GM18502 (cell line): ENCODE data around the gene FRMD3.
"Not testable (repeated sequence)": the region's sequence is repeated elsewhere in the genome, so short reads cannot be mapped to it uniquely, and the experiment has no call there.

Experiments
- ATAC-seq: cut with Tn5 transposase; IDR thresholded peaks from one replicate; pipeline ENCODE4 v1.9.1; 2021; ENCODE audit warnings: mild to moderate bottlenecking; ENCODE audit not compliant: unreplicated experiment, poor library complexity

The FRMD3 gene

DNA sequence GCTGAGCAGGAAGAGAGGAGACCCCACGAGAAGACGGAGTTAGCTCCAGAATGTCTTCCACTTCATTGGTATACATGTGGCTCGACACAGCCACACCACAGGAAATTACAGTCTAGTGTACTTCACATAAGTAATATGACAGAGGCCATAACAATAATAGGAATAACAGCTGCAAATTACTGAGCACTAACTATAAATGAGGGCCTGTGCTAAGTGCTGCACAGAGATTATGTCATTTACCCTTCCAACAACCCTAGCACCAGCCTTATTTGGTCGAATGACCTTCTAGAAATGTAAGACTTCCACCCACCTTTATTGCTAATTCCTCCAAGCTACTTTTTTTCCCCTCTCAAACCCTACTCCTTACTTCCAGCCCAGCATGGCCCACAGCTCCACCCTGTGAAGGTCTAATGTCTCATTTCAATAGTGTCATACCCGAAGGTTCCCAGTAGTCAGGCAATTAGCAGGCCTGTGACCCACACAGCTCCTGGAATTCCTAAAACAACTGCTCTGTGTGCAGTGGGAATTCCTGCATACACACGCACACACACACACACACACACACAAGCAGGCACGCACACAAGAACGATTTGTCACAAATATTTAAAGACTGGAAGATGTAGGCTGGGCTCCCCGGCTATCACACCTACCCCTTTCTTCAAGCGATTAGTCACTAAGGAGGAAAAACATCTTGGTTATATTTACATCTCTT is 134.5 kb downstream of the FRMD3 start:
- no peak for ATAC-seq

DNA sequence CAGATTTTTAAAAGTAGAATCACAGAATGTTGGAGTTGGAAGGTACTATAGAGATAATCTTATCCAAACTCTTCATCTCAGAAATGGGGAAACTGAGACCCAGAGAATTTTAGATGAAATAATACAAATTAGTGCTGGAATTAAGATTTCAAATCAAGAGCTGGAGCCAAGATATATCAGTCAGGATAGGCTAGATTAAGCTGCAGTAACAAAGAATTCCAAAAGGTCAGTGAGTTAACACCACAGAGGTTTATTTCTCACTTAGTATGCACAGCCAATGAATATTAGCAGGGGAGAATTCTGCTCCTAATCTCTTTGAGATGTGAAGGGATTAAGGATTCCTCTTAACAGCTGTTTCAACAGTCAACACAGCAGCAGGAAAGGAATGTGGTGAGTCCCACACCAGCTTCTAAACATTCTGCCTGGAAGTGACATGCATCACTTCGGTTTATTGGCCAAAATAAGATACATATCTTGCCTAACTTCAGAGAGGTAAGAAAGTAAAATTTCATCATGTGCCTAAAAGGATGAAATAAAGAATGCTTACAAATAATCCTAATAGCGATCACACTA is 136.8 kb downstream of the FRMD3 start:
- ATAC-seq, result no peak

DNA sequence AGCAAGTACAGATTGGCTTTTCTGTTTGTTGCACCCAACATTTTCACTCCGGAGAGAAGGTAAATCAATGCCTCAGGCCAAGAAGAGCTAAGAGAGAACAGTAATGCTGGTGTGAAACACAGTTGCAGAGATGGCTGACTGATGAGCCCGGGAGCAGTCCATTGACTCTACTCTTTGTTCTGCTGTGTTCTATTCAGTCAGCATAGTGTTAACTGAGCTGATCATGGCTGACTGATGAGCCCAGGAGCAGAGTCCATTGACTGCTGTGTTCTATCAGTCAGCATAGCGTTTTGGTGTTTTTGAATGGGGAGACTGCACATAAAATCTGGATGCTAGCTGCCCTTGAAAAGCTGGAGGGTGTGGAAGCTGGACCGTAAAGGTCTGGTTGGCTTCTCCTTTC is 141.4 kb downstream of the FRMD3 start:
- no peak for ATAC-seq

DNA sequence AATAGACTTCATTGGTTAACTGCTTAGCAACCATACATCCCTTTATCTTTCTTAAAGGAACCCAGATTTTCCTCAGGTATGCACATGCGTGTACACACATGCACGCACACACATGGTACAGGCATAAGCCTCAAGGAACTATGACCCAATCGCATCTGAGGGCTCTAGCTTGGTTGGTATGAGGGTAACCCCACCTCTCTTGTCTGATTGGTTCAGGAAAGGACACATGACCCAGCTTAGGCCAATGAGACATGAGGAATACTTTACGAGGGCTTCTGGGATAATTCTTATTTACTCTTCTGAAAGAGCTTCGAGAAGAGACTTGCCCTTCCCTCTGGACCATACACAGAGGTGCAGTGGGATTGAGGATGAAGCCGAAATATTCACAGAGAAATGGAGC is 141.9 kb downstream of the FRMD3 start:
- no peak for ATAC-seq

DNA sequence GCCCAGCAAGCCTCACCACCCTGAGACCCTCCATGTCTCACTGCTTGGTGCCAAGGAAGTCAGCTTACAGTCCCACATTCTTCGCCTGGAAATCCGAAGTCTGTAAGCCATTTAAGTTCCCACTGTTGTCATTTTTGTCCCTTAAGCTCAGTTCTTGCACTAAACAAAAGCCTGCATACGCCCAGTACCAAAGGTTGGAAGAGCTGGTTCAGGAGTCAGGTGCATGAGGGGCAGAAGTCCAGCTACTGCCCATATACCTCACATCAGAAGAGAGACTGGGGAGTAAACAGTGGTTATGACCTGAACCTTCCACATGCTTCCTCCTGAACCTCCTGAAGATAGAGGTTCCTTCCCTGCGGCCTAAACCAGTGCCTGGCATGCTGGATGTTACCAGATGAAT is 146.0 kb downstream of the FRMD3 start:
- no peak for ATAC-seq

DNA sequence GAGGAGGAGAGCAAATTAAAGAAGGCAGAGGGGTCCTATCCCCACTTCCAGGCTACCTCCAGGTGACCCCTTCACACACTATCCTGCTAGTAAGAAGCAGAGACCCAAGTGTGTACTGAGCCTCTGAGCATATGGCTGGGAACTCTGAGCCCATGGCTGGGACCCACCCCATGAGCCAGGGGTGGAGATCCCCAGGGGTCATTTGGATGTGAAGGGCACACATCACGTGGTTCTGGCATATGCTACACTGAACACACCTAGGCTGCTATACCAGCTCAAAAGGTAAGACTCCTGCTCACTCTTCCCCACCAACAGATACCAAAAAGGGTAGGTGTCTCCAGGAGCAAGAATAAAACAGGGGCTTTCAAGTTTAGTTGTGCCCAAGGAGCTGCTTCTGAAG is 149.9 kb downstream of the FRMD3 start:
- no peak for ATAC-seq

DNA sequence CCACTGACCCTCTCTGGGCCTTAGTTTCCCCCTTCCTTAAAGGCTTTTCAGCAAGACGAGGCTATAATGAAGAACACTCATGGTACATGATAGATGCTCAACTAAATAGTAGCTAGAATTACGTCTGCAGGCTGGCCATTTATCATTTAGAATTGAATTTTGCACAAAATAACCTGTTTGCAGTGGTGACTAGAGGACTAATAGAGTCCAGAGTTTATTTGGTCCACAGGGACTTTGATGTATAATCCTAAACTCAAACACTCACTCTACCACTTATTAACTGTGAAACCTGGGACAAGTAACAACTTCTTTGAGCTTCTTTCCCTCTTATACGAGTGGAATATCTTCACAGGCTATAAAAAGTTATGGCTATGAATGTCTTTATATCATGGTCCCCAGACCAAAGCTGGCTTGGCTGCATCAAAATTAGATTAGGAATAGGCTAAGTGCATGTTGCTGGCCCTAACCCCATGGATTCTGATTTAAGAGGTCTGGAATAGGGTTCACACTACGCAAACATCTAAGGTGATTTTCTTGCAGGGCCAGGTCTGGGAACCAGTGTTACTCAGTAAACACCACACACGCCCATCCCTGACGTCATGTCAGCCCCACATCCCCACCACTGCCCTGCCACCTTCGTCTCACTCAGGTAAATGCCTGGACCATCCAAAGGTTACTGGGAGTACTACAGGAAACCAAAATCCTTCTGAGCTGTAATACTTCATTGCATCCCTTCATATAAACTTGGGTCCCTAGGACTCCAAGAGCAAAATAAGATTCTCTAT is 150.6 kb downstream of the FRMD3 start:
- ATAC-seq, result no peak

DNA sequence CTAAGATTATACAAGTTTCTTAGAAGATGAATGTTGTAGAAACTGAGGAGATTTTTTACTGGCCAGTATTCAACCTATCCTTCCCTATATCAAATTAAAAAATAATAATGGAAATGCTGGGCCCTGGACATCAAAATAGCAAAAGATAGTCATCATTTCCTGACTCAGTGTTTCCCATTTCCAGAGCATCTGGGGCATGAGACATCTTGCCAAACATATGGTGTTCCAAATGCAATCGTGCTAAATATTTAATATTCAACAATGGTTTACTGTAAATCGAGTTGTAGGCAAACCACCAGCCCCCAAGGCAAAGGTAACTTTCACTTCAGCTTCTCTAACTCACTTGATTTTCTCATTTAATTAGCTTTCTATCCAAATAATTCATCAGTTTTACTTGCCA is 152.9 kb downstream of the FRMD3 start:
- ATAC-seq, result no peak

DNA sequence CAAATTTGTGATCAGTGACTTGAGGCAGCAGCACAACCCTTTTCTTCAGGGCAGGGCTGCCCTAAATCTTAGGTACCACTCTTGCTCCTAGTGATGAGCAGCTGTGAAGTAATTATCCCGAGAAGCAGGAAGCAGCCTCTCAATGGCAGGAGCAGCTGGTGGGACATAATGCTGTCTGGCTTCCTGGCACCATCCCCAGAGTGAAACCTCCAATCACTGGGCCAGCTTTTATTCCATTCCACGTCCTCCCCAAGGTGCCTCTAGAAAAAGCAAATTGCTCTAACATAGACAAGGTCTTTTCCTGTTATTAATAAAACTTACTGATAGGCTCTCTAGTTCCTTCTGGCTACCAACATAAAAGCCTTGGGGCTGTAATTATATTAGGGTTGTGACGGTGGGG is 154.0 kb downstream of the FRMD3 start:
- no peak for ATAC-seq

DNA sequence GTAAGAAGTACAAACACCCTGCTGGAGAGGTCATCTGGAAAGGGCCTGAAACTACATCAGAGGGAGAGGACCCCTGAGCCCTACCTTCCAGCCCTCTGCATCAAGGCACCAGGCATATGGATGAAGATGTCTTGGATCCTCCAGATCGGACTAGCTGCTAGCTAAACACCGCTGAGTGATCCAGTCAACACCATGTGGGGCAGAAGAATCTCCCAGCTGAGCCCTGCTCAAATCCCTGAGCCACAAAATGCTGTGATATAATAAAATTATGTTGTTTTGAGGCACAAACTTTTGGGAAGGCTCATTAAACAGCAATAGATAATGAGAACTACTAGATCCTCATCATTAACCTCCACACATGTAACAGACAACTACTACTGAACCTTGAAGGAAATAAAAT is 155.2 kb downstream of the FRMD3 start:
- no peak for ATAC-seq

DNA sequence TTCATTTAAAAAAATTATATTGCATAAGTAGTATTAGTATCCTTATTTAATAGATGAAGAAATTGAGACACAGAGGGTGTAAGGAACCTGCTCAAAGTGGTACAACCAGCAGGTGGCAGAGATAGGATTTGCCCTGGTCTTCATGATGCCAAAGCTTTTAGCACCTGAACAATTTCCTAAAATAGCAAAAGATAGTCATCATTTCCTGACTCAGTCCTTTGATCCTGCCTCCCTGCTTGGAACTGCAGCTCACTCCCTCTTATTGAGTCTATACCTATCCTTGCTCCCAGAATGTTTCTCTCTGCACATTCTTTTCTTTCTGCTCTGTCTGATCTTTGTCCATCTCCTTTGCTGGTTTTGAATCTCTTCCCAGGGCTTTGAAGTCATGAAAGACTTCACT is 155.8 kb downstream of the FRMD3 start:
- ATAC-seq, result no peak

DNA sequence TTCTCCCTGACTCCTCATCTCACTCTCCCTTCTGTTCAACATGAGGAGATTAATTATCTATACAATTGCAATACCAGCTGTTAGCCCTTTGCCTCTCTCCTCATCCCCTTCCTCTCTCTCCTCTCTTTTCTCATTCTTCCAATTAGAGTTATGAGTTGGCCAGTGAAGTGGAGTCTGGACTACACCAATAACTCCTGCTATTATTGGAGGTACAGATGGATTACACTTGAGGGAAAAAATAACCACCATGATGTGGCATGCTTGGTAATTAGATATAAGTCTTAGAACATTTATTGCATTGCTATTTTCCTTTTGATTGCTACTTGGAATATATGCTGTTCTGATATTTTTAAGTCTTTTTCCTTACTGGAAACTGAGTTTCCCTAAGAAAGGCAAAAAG is 159.2 kb downstream of the FRMD3 start:
- ATAC-seq, result no peak

DNA sequence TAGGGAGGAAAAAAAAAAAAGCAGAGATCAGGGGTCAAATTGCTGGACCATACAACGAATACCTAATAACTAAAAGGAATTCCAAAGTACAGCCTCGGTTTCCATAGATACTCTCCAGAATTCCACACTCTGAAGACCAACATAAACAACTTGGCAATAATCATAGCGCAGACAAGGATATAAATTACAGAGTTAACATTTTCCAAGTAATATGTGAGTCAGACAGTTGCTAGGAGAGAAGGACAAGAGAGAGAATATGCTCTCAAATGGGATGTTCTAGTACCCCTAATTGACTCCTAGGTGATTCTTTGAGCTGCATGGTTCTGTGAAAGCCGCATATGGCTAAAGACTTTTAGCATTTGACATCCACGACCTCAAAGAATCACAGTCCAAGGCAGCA is 165.2 kb downstream of the FRMD3 start:
- ATAC-seq, result no peak

DNA sequence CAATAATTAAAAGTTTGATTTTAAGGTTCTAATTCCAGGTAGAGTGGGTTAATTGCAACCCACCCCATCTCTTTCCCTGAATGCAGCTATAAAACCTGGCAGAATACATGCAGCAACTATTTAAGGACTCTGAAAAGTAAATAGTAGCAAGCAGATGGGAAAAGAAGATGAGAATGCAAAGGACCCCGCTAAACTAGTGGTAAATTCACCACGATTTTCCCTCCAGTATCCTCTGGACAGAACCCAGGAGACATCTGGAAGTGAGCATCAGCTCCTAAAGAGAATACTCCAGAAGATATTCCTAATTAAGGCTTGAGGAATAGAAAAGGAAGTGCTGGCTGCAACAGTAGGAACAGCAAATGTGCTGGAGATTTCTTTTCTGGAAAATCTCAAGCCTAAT is 170.9 kb downstream of the FRMD3 start:
- no peak for ATAC-seq

DNA sequence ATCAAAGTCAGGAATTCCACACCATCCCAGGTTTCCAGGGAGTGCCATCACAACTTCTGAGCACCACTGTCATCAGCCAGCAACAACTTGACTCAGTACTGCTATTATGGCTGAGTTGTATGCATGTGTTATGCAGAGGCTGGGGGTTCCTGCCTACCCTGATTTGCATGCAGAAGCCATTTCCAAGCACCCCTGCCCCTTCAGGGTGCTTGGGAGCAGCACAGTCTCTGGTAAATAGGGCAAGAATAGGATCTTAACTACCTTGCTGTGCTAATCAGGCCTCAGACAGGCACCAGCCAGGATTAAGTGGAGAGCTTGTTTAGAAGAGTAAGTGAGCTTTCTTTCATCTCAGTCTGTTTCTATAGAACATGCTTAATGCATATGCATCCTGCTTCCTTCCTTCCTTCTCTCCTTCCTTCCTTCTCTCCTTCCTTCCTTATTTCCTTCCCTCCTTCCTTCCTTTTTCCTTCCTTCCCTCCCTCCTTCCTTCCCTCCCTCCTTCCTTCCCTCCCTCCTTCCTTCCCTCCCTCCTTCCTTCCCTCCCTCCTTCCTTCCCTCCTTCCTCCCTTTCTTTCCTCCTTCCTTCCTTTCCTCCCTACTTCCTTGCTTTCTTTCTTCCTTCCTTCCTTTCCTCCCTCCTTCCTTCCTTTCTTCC is 175.7 kb downstream of the FRMD3 start:
- no peak for ATAC-seq

DNA sequence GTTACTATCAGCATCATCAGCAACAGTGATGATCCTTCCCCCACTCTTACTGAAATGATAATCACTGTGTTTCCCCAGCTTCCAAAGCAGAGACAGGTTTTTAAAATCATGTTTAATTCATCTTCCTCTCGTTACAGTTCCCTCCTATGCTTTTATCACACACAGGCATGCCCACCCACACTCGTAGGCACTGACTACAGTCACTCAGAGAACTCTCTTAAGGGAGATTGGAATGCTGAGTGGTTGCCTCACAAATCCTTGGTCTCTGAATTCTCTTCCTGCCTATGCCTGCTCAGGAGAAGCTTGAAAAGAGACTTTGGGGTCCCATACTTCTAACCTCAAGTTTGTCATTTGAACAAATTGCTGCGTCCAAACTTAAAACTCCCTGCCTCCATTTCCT is 179.2 kb downstream of the FRMD3 start:
- no peak for ATAC-seq

DNA sequence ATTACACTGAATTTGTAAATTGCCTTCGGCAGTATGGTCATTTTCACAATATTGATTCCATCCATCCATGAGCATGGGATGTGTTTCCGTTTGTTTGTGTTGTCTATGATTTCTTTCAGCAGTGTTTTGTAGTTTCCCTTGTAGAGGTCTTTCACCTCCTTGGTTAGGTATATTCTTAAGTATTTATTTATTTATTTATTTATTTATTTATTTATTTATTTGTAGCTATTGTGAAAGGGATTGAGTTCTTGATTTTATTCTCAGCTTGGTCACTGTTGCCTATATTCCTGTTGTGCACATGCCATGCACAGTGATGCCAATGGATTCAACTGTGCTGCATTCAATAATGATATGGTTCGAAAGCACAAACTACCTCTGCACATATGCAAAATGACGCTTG is 179.7 kb downstream of the FRMD3 start:
- not testable (repeated sequence) for ATAC-seq

DNA sequence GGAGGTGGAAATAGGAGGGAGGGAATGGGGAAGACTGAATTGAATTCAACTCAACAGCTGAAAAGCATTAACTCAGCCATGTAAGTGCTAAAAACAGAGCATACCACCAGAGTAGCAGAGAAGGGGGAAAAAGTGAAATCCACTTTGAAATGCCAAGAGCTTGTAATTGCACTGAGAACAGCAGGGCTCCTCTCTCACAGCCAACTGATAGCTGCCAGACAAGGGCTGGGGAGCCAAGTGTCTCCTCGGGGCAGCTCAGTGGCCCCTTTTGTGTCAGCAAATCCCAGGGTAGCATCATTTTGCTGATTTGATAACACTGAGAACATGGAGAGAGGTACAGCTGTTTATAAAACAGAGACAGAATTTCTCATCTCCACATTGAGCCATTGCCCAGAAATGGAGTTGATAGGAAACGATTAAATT is 182.5 kb downstream of the FRMD3 start:
- no peak for ATAC-seq

DNA sequence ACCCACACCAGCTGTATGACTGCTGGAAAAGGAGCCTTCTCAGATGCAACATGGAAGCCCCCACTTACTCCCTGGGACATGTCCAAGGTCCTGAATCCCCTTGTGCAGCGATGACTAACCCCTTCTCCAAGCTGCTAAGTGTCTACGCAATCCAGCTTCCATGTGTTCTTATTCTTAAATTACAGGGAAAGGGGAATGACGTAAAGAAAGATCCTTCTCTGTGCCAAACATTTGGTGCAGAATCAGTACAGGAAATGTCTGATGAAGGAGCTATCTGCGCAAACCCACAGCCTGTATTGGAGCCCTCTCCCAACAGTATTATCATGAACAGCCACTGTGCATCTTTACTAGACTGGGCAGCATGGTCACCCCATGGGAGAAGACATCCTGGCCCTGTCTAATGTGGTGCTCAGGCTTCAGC is 183.2 kb downstream of the FRMD3 start:
- no peak for ATAC-seq

DNA sequence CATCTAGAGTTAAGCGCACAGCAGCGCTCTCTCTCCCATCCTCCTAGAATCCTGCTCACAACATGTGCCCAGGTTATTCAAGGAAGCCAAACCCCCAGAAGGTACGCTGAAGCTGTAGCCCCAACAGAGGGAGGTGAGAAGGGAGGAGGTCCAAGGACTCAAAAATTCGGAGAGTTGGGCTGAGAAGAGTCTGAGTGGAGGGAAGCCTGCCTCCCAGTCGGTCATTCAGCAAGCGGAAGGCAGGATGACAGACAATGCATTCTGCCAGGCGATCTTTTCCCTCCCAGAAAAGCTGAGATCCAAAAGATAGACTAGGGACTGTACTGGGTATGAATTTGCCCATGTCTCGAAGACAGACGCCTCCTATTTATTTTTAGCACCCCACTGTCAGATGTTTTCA is 189.2 kb downstream of the FRMD3 start:
- ATAC-seq, result no peak
